Chondrocyte (in vitro differentiated cells): ENCODE results near the gene PTGER1. TPM values are rescaled to one million over a fixed set of nuclear protein-coding genes. Genes with fewer than 3 reads are reported as not detected.

ENCODE experiments used
- DNase-seq: peaks from one replicate; pipeline ENCODE4 v3.0.0; 2021; ENCODE audit warnings: mixed read lengths, low spot score
- H3K27ac Mint-ChIP-seq: one replicate; pipeline ENCODE4 v1.8.0; 2021; ENCODE audit warnings: mild to moderate bottlenecking, moderate library complexity, mixed read lengths; ENCODE audit not compliant: unreplicated experiment
- H3K27me3 Mint-ChIP-seq: 2 replicates; pipeline ENCODE4 v1.8.0; 2021; ENCODE audit warnings: low read depth, mixed read lengths
- H3K36me3 Mint-ChIP-seq: 2 replicates; pipeline ENCODE4 v1.8.0; 2021; ENCODE audit warnings: low read depth, mixed read lengths
- H3K4me1 Mint-ChIP-seq: 2 replicates; pipeline ENCODE4 v1.8.0; 2021; ENCODE audit warnings: low read depth, mild to moderate bottlenecking, mixed read lengths
- H3K4me3 Mint-ChIP-seq: one replicate; pipeline ENCODE4 v1.8.0; 2021; ENCODE audit warnings: mild to moderate bottlenecking, moderate library complexity, mixed read lengths; ENCODE audit not compliant: unreplicated experiment
- H3K9me3 Mint-ChIP-seq: 2 replicates; pipeline ENCODE4 v1.8.0; 2021; ENCODE audit warnings: low read depth, mixed read lengths
- total RNA-seq: library from RNA; stranded (reverse); gene quantifications from 3 replicates; pipeline ENCODE4 v1.2.1, GENCODE V29; 2021
- TF ChIP-seq, protein P1 (sequence below): fragments of 200-600 bp; sonication (generic); IDR thresholded peaks from 2 replicates; pipeline ENCODE4 v1.5.0; 2021; ENCODE audit warnings: antibody characterized with exemption, mild to moderate bottlenecking, moderate library complexity

PTGER1 gene
- total RNA-seq, 1 donor from 2014 or later, result 1.6 TPM

DNA sequence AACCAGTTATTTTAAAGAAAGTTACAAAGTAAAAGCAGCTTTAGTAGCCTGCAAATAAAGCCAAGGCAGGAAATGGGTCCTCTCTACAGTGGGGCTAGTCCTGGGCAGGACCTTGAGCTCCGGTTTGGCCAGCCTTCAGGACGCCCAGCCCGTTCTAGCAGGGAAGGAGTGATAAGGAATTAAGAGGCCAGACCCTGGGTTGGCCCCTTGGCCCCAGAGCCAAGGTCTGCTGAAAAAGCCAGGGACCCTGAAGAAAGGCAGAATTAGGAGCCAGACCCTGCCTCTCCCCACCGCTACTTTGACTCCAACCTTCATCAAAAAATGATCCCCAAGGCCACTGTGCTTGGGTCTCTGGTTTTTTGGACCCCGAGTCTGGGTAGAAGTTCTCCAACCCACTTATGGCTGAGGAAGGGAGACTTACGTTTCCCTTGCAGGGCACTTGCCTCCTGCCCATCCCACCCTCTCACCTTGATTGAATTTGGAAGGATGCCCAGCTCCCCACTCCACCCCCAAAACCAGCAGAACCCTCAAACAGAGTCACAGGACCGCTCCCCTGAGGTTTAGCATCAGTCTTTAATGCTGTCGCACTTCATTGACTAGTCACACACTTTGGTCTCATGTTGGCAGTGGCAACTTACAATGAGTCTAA, 39.2 kb upstream of the PTGER1 start:
- Mint-ChIP-seq H3K36me3 (peaks cover 22% of the 10 kb centered on the region), H3K9me3 (no peaks in the 10 kb centered on the region), H3K27me3 (no peaks in the 10 kb centered on the region), H3K4me1 (peaks cover 47% of the 10 kb centered on the region), H3K4me3 (no peak overlapping the region), H3K27ac (peak overlapping the region; percentile 1)
- no peak for DNase-seq
- TF ChIP-seq, protein P1, sequence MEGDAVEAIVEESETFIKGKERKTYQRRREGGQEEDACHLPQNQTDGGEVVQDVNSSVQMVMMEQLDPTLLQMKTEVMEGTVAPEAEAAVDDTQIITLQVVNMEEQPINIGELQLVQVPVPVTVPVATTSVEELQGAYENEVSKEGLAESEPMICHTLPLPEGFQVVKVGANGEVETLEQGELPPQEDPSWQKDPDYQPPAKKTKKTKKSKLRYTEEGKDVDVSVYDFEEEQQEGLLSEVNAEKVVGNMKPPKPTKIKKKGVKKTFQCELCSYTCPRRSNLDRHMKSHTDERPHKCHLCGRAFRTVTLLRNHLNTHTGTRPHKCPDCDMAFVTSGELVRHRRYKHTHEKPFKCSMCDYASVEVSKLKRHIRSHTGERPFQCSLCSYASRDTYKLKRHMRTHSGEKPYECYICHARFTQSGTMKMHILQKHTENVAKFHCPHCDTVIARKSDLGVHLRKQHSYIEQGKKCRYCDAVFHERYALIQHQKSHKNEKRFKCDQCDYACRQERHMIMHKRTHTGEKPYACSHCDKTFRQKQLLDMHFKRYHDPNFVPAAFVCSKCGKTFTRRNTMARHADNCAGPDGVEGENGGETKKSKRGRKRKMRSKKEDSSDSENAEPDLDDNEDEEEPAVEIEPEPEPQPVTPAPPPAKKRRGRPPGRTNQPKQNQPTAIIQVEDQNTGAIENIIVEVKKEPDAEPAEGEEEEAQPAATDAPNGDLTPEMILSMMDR, result no peak

DNA sequence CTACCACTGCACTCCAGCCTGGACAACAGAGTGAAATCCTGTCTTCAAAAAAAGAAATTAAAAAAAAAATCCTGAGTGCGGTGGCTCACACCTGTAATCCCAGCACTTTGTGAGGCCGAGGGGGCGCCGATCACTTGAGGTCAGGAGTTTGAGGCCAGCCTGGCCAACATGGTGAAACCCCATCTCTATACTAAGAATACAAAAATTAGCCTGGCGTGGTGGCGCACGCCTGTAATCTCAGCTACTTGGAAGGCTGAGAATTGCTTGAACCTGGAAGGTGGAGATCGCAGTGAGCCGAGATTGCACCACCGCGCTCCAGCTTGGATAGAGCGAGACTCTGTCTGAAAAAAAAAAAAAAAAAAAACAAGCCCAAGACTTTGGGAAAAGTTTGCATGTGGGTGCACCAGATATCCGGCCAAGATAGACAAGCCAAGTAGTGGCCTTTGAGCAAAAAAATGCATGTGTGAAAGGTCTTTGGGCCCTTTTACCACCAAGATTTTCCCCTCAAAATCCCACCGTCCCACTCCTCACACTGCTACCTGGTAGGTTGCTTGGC, 37.3 kb upstream of the PTGER1 start:
- peaks cover 22% of the 10 kb centered on the region for H3K36me3 Mint-ChIP-seq
- H3K9me3 Mint-ChIP-seq, result no peaks in the 10 kb centered on the region
- H3K4me3 Mint-ChIP-seq, result no peak overlapping the region
- TF ChIP-seq, protein P1, result no peak
- peaks cover 50% of the 10 kb centered on the region for H3K4me1 Mint-ChIP-seq
- H3K27ac Mint-ChIP-seq, result no peak overlapping the region
- H3K27me3 Mint-ChIP-seq, result no peaks in the 10 kb centered on the region
- DNase-seq, result no peak

DNA sequence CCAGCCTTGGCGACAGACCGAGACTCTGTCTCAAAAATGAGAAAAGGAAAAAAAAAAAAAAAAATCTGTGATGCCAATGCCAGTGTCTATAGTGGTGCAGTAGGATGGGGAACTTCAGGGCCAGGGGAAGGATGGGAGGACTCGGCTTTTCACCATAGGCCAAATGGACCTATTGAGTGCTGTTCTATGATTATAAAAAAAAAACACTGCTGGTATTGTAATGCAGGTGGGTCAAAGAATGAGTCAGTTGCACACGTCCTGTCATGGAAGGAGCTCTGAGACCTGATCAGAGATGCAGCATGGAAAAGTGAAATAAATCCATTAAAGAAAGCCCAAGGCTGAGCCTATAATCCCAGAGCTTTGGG, 36.1 kb upstream of the PTGER1 start:
- peak overlapping the region; percentile 41 for H3K4me3 Mint-ChIP-seq
- peaks cover 51% of the 10 kb centered on the region for H3K4me1 Mint-ChIP-seq
- peak overlapping the region; percentile 93 for H3K27ac Mint-ChIP-seq
- H3K36me3 Mint-ChIP-seq, result peaks cover 16% of the 10 kb centered on the region
- TF ChIP-seq, protein P1, result no peak
- no peaks in the 10 kb centered on the region for H3K9me3 Mint-ChIP-seq
- H3K27me3 Mint-ChIP-seq, result no peaks in the 10 kb centered on the region
- DNase-seq, result no peak

DNA sequence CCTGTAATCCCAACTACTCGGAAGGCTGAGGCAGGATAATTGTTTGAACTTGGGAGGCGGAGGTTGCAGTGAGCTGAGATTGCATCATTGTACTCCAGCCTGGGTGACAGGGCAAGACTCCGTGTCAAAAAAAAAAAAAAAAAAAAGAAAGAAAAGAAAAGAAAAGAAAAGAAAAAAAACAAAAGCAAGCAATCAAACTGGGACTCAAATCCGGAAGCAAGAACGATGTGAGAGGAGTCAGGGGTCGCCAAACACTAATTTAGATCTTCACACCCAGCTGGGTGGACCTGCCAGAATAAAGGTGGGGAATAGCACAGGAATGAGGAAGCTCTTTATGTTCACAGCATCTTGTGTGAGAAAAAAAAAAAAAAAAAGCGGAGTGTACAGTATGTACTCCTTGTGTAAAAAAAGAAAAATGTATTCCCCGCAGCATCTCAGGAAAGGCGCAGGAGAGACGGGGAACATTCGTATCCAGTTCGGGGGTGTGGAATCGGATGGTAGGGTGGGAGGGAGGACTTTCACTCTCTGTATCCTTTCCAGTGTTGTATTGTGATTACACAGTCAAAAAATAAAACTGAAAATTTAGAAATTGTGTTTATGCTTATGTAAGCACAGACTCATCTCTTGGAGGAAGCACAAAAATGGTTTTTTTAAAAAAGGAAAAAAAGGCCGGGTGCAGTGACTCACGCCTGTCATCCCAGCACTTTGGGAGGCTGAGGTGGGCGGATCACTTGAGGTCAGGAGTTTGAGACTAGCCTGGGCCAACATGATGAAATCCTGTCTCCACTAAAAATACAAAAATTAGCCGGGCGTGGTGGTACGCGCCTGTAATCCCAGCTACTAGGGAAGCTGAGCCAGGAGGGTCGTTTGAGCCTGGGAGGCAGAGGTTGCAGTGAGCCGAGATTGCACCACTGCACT, 35.4 kb upstream of the PTGER1 start:
- no peaks in the 10 kb centered on the region for H3K27me3 Mint-ChIP-seq
- H3K27ac Mint-ChIP-seq, result peak overlapping the region; percentile 93
- peaks cover 51% of the 10 kb centered on the region for H3K4me1 Mint-ChIP-seq
- TF ChIP-seq, protein P1, result no peak
- no peaks in the 10 kb centered on the region for H3K9me3 Mint-ChIP-seq
- peak overlapping the region; percentile 41 for H3K4me3 Mint-ChIP-seq
- no peak for DNase-seq
- peaks cover 10% of the 10 kb centered on the region for H3K36me3 Mint-ChIP-seq
